Spinal cord (tissue), 10 donors: Measurements from ENCODE around the gene STEAP3. TPM values are rescaled to one million over a fixed set of nuclear protein-coding genes. Genes with fewer than 3 reads are reported as not detected.

Experiments used
- DNase-seq, 6 donors: peaks; one replicate each; pipeline versions ENCODE4 v3.0.0 to v3.0.0-alpha.2; 2013 to 2015; ENCODE audit warnings: low spot score in 6 of 6, low read depth in 4 of 6
- H3K27ac ChIP-seq: one replicate; pipeline ENCODE4 v1.5.1; 2013; ENCODE audit warnings: low read depth, low read length, control low read depth
- H3K27me3 ChIP-seq: one replicate; pipeline ENCODE4 v1.6.1; 2013; ENCODE audit warnings: low read length; ENCODE audit not compliant: control insufficient read depth, insufficient read depth
- H3K36me3 ChIP-seq: one replicate; pipeline ENCODE4 v1.6.1; 2013; ENCODE audit warnings: low read length; ENCODE audit not compliant: control insufficient read depth, insufficient read depth
- H3K4me1 ChIP-seq: one replicate; pipeline ENCODE4 v1.6.1; 2013; ENCODE audit warnings: low read length; ENCODE audit not compliant: control insufficient read depth, insufficient read depth
- H3K4me3 ChIP-seq: one replicate; pipeline ENCODE4 v1.5.1; 2013; ENCODE audit warnings: low read depth, low read length, control low read depth
- H3K9me3 ChIP-seq: one replicate; pipeline ENCODE4 v1.6.1; 2013; ENCODE audit warnings: low read length; ENCODE audit not compliant: control insufficient read depth, insufficient read depth
- WGBS: methylation state at CpG from one replicate; pipeline ENCODE4 v1.1.5; 2013; ENCODE audit warnings: missing lambda C conversion rate; ENCODE audit not compliant: insufficient coverage; 5-methylcytosine and 5-hydroxymethylcytosine counted together
- polyA plus RNA-seq, 2 donors: library from polyadenylated mRNA; unstranded; fragments of 120-200 nt; gene quantifications; one replicate each; pipeline ENCODE4 v1.2.1, GENCODE V29; 2013; ENCODE audit not compliant: insufficient read length in 2 of 2
- total RNA-seq, 2 donors: library from RNA; depleted of rRNA in 1 of 2; stranded (reverse); fragments of 120-200 nt in 1 of 2; fragments of >200 nt in 1 of 2; gene quantifications; one replicate each; pipeline versions ENCODE4 v1.2.3 to v1.2.4, GENCODE V29; 2013 to 2014
- donor health status: healthy.

STEAP3 gene
- total and polyA plus RNA-seq, 4 donors, result 0.94 to 7.0 (median 3.1) TPM

- Histone ChIP-seq H3K36me3 (no peaks in the 10 kb centered on the region), H3K9me3 (no peaks in the 10 kb centered on the region), H3K4me3 (no peak overlapping the region), H3K27ac (no peak overlapping the region), H3K27me3 (no peaks in the 10 kb centered on the region), H3K4me1 (peaks cover 13% of the 10 kb centered on the region)
- WGBS, result 86% methylated on average over 3 of the region's 5 CpGs
- no peak for DNase-seq
Measured at GRCh38 chr2:119180892-119181291, 42.7 kb upstream of the STEAP3 start.

- no peak overlapping the region for H3K4me3 ChIP-seq
- H3K27ac ChIP-seq, result no peak overlapping the region
Measured at GRCh38 chr2:119181391-119181790, 42.2 kb upstream of the STEAP3 start.

GRCh38 chr2:119181791-119182445 lies 41.7 kb upstream of the STEAP3 start:
- H3K4me1 ChIP-seq, result peaks cover 13% of the 10 kb centered on the region
- no peaks in the 10 kb centered on the region for H3K36me3 ChIP-seq
- H3K27ac ChIP-seq, result no peak overlapping the region
- H3K27me3 ChIP-seq, result no peaks in the 10 kb centered on the region
- H3K9me3 ChIP-seq, result no peaks in the 10 kb centered on the region
- H3K4me3 ChIP-seq, result no peak overlapping the region
- peak in 2 of 6 donors; percentile 65 to 77 for DNase-seq
- WGBS, result 75% methylated on average over 10 of the region's 13 CpGs

More at GRCh38 chr2:119181391-119181790, 42.2 kb upstream of the STEAP3 start:
- WGBS, result 93% methylated on average over 10 of the region's 10 CpGs
- DNase-seq, result no peak
- no peaks in the 10 kb centered on the region for H3K27me3 ChIP-seq
- no peaks in the 10 kb centered on the region for H3K36me3 ChIP-seq
- no peaks in the 10 kb centered on the region for H3K9me3 ChIP-seq
- H3K4me1 ChIP-seq, result peaks cover 13% of the 10 kb centered on the region

GRCh38 chr2:119184512-119184911 lies 39.1 kb upstream of the STEAP3 start:
- no peak overlapping the region for H3K4me3 ChIP-seq
- 93% methylated on average over 3 of the region's 7 CpGs for WGBS
- H3K36me3 ChIP-seq, result no peaks in the 10 kb centered on the region
- H3K27ac ChIP-seq, result no peak overlapping the region
- peaks cover 13% of the 10 kb centered on the region for H3K4me1 ChIP-seq
- H3K27me3 ChIP-seq, result no peaks in the 10 kb centered on the region
- no peak for DNase-seq
- H3K9me3 ChIP-seq, result no peaks in the 10 kb centered on the region

GRCh38 chr2:119190321-119191111 lies 33.1 kb upstream of the STEAP3 start:
- 55% methylated on average over 7 of the region's 8 CpGs for WGBS
- no peak for DNase-seq
- no peak overlapping the region for H3K4me3 ChIP-seq

GRCh38 chr2:119192893-119193292 lies 30.7 kb upstream of the STEAP3 start:
- no peak overlapping the region for H3K27ac ChIP-seq
- no peak overlapping the region for H3K4me3 ChIP-seq
- DNase-seq, result no peak
- peaks cover 3% of the 10 kb centered on the region for H3K27me3 ChIP-seq
- 79% methylated on average over 4 of the region's 6 CpGs for WGBS
- H3K36me3 ChIP-seq, result no peaks in the 10 kb centered on the region
- H3K4me1 ChIP-seq, result no peaks in the 10 kb centered on the region
- H3K9me3 ChIP-seq, result no peaks in the 10 kb centered on the region

More at GRCh38 chr2:119190321-119191111, 33.1 kb upstream of the STEAP3 start:
- Histone ChIP-seq H3K9me3 (no peaks in the 10 kb centered on the region), H3K27me3 (peaks cover 3% of the 10 kb centered on the region), H3K4me1 (no peaks in the 10 kb centered on the region), H3K27ac (no peak overlapping the region), H3K36me3 (no peaks in the 10 kb centered on the region)

- 83% methylated on average over 5 of the region's 5 CpGs for WGBS
- no peaks in the 10 kb centered on the region for H3K9me3 ChIP-seq
- peaks cover 3% of the 10 kb centered on the region for H3K27me3 ChIP-seq
- H3K4me3 ChIP-seq, result no peak overlapping the region
- no peak for DNase-seq
- no peaks in the 10 kb centered on the region for H3K4me1 ChIP-seq
- no peak overlapping the region for H3K27ac ChIP-seq
- no peaks in the 10 kb centered on the region for H3K36me3 ChIP-seq
Measured at GRCh38 chr2:119195001-119195400, 28.6 kb upstream of the STEAP3 start.

GRCh38 chr2:119195887-119196286 lies 27.7 kb upstream of the STEAP3 start:
- Histone ChIP-seq H3K36me3 (no peaks in the 10 kb centered on the region), H3K4me1 (no peaks in the 10 kb centered on the region), H3K9me3 (no peaks in the 10 kb centered on the region), H3K27me3 (peaks cover 3% of the 10 kb centered on the region), H3K4me3 (no peak overlapping the region), H3K27ac (no peak overlapping the region)
- DNase-seq, result no peak
- WGBS, result 7% methylated on average over 2 of the region's 2 CpGs

GRCh38 chr2:119196301-119197125 lies 27.1 kb upstream of the STEAP3 start:
- Histone ChIP-seq H3K27me3 (peaks cover 3% of the 10 kb centered on the region), H3K27ac (no peak overlapping the region), H3K9me3 (no peaks in the 10 kb centered on the region), H3K36me3 (no peaks in the 10 kb centered on the region), H3K4me3 (no peak overlapping the region), H3K4me1 (no peaks in the 10 kb centered on the region)
- WGBS, result 58% methylated on average over 4 of the region's 7 CpGs
- DNase-seq, result no peak
